Right lobe of liver (tissue), 4 donors: ENCODE results near the gene EEIG1.

ENCODE experiments used
- POLR2A ChIP-seq: fragments of 450-650 bp; IDR thresholded peaks from one replicate; pipeline ENCODE4 v1.6.1; 2017; ENCODE audit warnings: antibody characterized with exemption, mild to moderate bottlenecking
- TF ChIP-seq, protein P1 (sequence below), 4 donors: fragments of 200-600 bp in 3 of 4; fragments of 450-650 bp in 1 of 4; IDR thresholded peaks; one replicate each; pipeline versions ENCODE4 v1.5.1 to v1.8.0; 2016 to 2022; ENCODE audit warnings: antibody characterized with exemption in 4 of 4, mild to moderate bottlenecking in 2 of 4
- donor health status: DM: no; HTN: no; CAD: no.
- donor health status: DM: no; HTN: no; CAD: no.
- donor health status: DM: no; HTN: yes; CAD: no.

DNA sequence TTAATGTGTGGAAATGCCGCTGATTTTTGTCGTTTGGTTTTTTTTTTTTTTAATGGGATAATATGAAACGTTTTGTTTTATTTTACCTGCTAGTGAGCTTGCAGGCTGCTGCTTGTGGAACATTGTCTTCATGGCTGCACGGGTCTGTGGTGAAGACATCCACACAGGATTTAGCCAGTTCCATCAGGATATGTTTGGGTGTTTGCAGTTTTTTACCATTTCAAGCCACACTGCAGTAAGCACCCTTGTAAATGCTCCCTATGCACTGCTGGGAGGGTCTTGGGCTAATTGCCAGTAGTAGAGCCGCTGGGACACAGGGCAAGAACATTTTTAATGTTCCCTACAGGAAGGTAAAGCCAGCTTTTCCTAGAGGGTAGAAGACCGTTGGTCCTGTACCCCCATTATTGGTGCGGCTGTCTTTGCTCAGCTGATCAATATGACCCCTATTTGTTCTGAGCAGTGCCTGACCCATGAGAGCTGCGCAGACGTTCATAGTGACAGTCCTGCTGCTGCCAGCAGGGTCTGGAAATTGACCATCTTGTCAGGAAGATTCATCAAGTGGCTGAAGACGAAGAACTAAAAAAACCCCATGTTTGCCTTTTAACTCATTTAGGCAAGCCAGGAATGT lies 20.5 kb upstream of the EEIG1 start:
- TF ChIP-seq, protein P1, sequence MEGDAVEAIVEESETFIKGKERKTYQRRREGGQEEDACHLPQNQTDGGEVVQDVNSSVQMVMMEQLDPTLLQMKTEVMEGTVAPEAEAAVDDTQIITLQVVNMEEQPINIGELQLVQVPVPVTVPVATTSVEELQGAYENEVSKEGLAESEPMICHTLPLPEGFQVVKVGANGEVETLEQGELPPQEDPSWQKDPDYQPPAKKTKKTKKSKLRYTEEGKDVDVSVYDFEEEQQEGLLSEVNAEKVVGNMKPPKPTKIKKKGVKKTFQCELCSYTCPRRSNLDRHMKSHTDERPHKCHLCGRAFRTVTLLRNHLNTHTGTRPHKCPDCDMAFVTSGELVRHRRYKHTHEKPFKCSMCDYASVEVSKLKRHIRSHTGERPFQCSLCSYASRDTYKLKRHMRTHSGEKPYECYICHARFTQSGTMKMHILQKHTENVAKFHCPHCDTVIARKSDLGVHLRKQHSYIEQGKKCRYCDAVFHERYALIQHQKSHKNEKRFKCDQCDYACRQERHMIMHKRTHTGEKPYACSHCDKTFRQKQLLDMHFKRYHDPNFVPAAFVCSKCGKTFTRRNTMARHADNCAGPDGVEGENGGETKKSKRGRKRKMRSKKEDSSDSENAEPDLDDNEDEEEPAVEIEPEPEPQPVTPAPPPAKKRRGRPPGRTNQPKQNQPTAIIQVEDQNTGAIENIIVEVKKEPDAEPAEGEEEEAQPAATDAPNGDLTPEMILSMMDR (IDR thresholded peaks at IDR 0.05) = no peak
- TF ChIP-seq POLR2A = no peak
